ENCODE results near the gene ALPG.
"Not testable (repeated sequence)": the region's sequence is repeated elsewhere in the genome, so short reads cannot be mapped to it uniquely, and the experiment has no call there.

ALPG gene

GRCh38 chr2:232398293-232399034 lies 8.2 kb upstream of the ALPG start:
- FAIRE-seq: no peak

GRCh38 chr2:232400256-232401015 lies 6.2 kb upstream of the ALPG start:
- FAIRE-seq: no peak

GRCh38 chr2:232402518-232402917 lies 4.1 kb upstream of the ALPG start:
- FAIRE-seq: no peak

- FAIRE-seq: no peak
Observed at GRCh38 chr2:232405943-232406510, 617 bp upstream of the ALPG start.

GRCh38 chr2:232407428-232408150 lies 945 bp downstream of the ALPG start:
- FAIRE-seq: not testable (repeated sequence)

- not testable (repeated sequence) for FAIRE-seq
Observed at GRCh38 chr2:232408269-232408668, 1.6 kb downstream of the ALPG start.

- FAIRE-seq: not testable (repeated sequence)
Observed at GRCh38 chr2:232409617-232410016, 3.0 kb downstream of the ALPG start.

GRCh38 chr2:232410238-232410900 lies 3.7 kb downstream of the ALPG start:
- no peak for FAIRE-seq

GRCh38 chr2:232411901-232412629 lies 5.4 kb downstream of the ALPG start:
- FAIRE-seq: no peak

GRCh38 chr2:232412986-232413385 lies 6.3 kb downstream of the ALPG start:
- FAIRE-seq: no peak

GRCh38 chr2:232415138-232415690 lies 8.6 kb downstream of the ALPG start:
- no peak for FAIRE-seq

GRCh38 chr2:232415736-232416520 lies 9.3 kb downstream of the ALPG start:
- no peak for FAIRE-seq

- FAIRE-seq: no peak
Observed at GRCh38 chr2:232416521-232417470, 10.2 kb downstream of the ALPG start.

- FAIRE-seq: no peak
Observed at GRCh38 chr2:232417489-232417888, 10.8 kb downstream of the ALPG start.

- FAIRE-seq: no peak
Observed at GRCh38 chr2:232418056-232418455, 11.4 kb downstream of the ALPG start.

- FAIRE-seq: no peak
Observed at GRCh38 chr2:232418466-232419244, 12.0 kb downstream of the ALPG start.

- FAIRE-seq: no peak
Observed at GRCh38 chr2:232419245-232420072, 12.8 kb downstream of the ALPG start.

GRCh38 chr2:232420073-232420454 lies 13.4 kb downstream of the ALPG start:
- FAIRE-seq: no peak
